SJCRH30 (cell line): Measurements from ENCODE around the gene FAM181A. TPM values are rescaled to one million over a fixed set of nuclear protein-coding genes. Genes with fewer than 3 reads are reported as not detected.

Experiments
- DNase-seq, 2 experiments: peaks; one replicate each; pipeline ENCODE4 v3.0.0-alpha.2; 2015 to 2020
- H3K27ac ChIP-seq: fragments of 250-450 bp; sonication (Bioruptor Pico); 2 replicates; pipeline ENCODE4 v1.5.1; 2020; ENCODE audit warnings: mild to moderate bottlenecking, moderate library complexity
- H3K27me3 ChIP-seq: fragments of 250-450 bp; sonication (Bioruptor Pico); 2 replicates; pipeline ENCODE4 v1.5.1; 2020; ENCODE audit warnings: mild to moderate bottlenecking, moderate library complexity
- H3K36me3 ChIP-seq: fragments of 250-450 bp; sonication (Bioruptor Pico); 2 replicates; pipeline ENCODE4 v1.5.1; 2020; ENCODE audit warnings: mild to moderate bottlenecking, moderate library complexity
- H3K4me1 ChIP-seq: fragments of 250-450 bp; sonication (Bioruptor Pico); 2 replicates; pipeline ENCODE4 v1.5.1; 2020; ENCODE audit warnings: mild to moderate bottlenecking, moderate library complexity
- H3K4me3 ChIP-seq: fragments of 250-450 bp; sonication (Bioruptor Pico); 2 replicates; pipeline ENCODE4 v1.5.1; 2020; ENCODE audit warnings: mild to moderate bottlenecking, moderate library complexity
- H3K9me3 ChIP-seq: fragments of 250-450 bp; sonication (Bioruptor Pico); replicated peaks from 2 replicates; pipeline ENCODE4 v1.5.1; 2020; ENCODE audit warnings: mild to moderate bottlenecking, moderate library complexity
- total RNA-seq: library from RNA; depleted of rRNA; stranded (reverse); fragments of >200 nt; shearing (Covaris generic); gene quantifications from 2 replicates; pipeline ENCODE4 v1.2.3, GENCODE V29; 2014; rRNA removed

The FAM181A gene
- total RNA-seq, result not detected in 2 replicates

DNA sequence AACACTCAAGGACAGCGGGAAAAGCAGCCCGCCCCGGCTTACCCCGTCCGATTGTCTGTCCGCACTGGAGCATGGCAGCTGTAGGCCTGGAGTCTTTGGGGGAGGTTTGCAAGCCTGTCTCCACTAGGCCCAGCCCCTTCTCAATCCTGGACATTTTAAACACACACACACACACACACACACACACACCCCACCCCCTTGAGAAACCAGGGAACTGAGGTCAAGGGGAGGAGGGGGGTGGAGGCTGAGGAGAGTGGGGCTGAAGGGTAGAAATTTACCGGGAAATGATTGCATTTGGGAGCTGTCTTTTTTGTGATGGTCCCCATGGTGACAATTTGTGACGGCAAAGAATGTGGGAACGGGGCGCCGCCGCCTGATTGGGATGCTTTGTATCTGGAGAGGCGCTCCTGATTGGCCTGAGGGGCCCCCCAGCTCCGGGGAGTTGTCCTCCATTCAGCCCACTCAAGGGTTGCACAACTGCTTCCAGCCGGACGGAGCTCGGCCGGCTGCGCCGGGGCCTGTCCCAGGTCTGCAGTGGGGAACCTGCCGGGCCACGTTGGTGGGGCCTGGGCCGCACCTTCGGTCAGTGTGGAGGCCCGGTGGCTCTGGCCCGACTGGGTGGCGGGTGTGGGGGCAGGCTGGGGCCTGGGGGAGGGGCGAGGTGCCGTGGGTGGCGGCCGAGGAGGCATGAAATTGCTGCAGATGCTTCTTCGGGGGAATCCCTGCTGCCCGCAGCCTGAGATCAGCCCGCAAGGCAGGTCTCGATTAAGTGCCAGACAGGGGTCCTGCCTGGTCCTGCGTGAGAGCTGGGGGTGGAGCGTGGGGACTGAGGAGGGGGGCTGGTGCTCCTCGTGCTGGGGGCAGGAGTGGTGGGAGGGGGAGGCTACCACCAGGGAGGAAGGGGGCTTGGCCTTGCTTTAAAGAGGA, at the start of gene FAM181A:
TSS of gene FAM181A (plus strand) at position 472 of the 927 bp plus-strand sequence. CDS start 942 bp downstream, outside the sequence.
- no peak for DNase-seq
- no peaks in the 10 kb centered on the region for H3K4me1 ChIP-seq
- no peaks in the 10 kb centered on the region for H3K36me3 ChIP-seq
- H3K4me3 ChIP-seq, result no peak within 1 kb of the TSS
- H3K9me3 ChIP-seq, result no peaks in the 10 kb centered on the region
- H3K27ac ChIP-seq, result no peak within 1 kb of the TSS
- no peaks in the 10 kb centered on the region for H3K27me3 ChIP-seq

DNA sequence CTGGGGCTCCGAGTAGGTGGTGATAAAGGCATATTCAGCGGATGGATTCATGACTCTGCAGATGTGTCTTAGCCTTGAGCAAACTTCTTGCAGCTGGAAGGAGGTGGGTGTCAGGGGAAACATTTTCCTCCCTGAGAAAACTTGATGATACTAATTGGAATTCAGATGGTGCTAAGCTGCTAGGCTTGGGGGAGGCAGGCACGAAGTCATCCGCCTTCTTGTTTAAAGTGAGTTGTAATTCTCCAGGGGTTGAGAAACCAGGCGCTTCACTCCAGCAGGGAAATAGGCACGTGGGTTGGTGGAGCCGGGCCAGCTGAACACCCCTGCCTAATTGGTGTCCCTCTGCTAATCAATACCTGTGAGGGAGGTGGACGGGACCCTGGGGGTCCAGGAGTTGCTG, 48.9 kb upstream of the FAM181A start:
- no peak for DNase-seq
- H3K27me3 ChIP-seq, result no peaks in the 10 kb centered on the region
- H3K27ac ChIP-seq, result no peak overlapping the region
- H3K36me3 ChIP-seq, result no peaks in the 10 kb centered on the region
- H3K4me1 ChIP-seq, result no peaks in the 10 kb centered on the region
- no peaks in the 10 kb centered on the region for H3K9me3 ChIP-seq
- H3K4me3 ChIP-seq, result no peak overlapping the region

DNA sequence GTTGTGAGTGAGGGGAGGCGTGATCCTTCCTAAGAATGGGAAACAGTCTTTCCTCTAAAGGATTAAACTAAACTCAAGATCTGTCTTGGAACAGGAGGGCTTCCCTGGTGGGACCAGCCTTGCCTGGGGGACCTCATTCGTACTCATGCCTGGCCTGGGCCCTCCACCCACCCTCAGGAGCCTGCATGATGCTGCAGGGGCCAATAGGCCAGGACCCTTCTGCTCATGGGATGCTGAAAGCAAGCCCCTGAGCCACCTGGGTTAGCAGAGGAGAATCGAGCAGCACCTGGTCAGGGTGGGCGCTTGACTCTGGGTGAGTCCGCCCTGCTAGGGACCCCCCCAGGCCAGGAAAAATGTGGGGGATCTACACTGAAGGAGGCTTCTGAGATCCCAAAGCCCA, 48.3 kb upstream of the FAM181A start:
- DNase-seq, result no peak
- Histone ChIP-seq H3K4me1 (no peaks in the 10 kb centered on the region), H3K9me3 (no peaks in the 10 kb centered on the region), H3K27ac (no peak overlapping the region), H3K36me3 (no peaks in the 10 kb centered on the region), H3K27me3 (no peaks in the 10 kb centered on the region), H3K4me3 (no peak overlapping the region)

DNA sequence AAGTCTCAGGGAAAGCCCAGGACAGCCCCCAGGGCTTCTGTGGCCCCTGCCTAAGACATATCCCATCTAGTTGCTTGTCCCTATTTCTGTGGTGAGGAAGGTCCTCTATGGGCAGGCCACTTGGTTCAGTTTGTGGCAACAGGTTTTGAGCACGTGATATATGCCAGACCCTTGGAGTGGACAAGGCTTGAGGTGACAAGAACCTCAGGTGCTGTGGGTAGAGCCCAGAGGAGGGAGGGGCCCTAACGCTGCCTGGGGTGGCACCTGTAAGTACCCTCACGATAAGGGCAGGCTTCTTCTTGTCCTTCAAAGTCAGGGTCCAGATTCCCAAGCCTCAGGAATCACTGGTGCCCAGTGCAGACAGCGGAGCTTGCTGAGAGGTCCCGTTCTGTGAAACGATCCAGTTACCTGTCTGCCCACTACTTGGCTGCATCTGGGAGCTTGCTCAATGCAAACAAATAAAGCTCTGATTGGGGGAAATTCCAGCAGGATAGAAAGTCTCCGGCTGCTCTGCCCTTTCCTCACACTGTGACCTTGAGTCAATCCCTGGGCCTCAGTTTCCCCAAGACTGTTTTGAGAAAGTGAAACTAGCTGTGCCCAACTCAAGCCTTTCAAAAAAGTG, 47.7 kb upstream of the FAM181A start:
- Histone ChIP-seq H3K27me3 (no peaks in the 10 kb centered on the region), H3K4me3 (no peak overlapping the region), H3K9me3 (no peaks in the 10 kb centered on the region), H3K27ac (no peak overlapping the region), H3K4me1 (no peaks in the 10 kb centered on the region), H3K36me3 (no peaks in the 10 kb centered on the region)
- DNase-seq, result no peak

DNA sequence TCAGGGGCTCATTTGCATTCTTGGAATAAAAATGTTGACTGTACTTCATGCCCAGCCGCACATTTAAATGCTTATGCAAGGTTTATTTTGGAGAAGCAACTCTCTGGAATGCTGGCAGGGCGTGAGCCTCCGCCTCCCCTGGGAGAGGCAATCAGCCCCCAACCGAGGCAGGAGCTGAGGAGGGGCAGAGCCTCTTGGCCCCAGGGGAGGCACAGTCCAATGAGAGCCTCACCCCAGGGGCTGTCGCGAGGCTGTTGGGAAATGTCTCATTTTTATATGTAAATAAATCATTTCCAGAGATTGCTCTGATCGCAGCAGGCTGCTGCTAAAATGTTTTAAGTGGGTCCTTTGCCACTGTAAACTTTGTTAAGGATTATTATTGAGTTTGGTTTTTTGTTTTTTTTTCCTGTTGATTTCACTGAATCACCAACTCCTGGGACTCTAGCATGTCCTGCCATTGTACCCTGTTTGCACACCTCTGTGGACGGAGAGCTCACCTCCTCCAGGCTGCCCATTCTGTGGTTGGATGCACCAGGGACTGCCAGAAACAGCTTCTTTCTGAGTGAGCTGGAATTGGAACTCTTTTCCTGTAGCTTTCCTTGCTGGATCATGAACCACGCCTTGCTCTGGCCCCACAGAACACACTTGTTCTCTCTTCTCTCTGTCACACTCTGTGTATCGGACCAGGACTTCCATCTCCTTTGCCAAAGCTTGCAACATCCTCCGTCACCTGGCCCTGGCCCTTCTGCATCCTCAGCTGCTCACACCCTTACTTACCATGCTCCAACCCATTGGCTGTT, 46.9 kb upstream of the FAM181A start:
- no peaks in the 10 kb centered on the region for H3K36me3 ChIP-seq
- H3K9me3 ChIP-seq, result no peaks in the 10 kb centered on the region
- no peaks in the 10 kb centered on the region for H3K27me3 ChIP-seq
- no peak for DNase-seq
- H3K27ac ChIP-seq, result no peak overlapping the region
- H3K4me1 ChIP-seq, result no peaks in the 10 kb centered on the region
- H3K4me3 ChIP-seq, result no peak overlapping the region

DNA sequence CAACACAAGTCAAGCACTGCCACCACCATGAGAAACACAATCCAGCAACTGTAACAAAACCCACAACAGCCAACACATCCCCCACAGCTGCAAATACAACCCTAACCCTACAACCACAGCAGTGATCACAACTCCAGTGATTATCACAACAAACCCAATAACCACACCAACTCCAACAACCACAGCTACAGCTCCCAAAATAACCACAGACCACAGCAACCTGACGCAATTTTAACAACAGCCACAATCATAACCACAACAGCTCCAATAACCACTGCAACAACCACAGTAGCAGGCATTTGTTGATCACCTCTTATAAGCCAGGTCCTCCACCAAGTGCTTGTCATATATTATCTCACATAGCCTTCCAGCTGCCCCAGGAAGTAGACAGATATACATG, 42.2 kb upstream of the FAM181A start:
- Histone ChIP-seq H3K27ac (no peak overlapping the region), H3K4me3 (no peak overlapping the region), H3K27me3 (no peaks in the 10 kb centered on the region), H3K4me1 (no peaks in the 10 kb centered on the region), H3K36me3 (no peaks in the 10 kb centered on the region), H3K9me3 (no peaks in the 10 kb centered on the region)
- DNase-seq, result no peak

DNA sequence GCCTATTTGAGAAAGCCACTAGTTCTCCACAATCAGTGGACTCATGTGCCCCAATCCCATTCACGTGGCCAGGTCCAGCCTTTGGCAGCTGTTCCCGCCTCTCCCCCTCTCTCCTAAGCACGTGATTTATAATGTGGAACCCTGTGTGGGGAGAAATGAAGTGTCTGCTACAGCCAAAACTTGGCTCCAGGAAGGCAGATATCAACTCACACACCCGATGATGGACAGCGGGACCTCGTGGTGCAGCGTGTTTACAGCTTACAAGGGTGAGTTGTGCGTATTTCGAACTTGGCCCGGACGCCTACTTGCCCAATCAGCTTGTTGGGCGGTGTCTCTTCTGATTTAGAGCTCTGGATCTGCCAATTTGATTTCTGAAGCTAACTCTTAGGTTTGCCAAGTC, 38.1 kb upstream of the FAM181A start:
- DNase-seq, result no peak
- H3K27ac ChIP-seq, result no peak overlapping the region
- no peak overlapping the region for H3K4me3 ChIP-seq
- no peaks in the 10 kb centered on the region for H3K36me3 ChIP-seq
- H3K9me3 ChIP-seq, result no peaks in the 10 kb centered on the region
- H3K27me3 ChIP-seq, result no peaks in the 10 kb centered on the region
- H3K4me1 ChIP-seq, result no peaks in the 10 kb centered on the region

DNA sequence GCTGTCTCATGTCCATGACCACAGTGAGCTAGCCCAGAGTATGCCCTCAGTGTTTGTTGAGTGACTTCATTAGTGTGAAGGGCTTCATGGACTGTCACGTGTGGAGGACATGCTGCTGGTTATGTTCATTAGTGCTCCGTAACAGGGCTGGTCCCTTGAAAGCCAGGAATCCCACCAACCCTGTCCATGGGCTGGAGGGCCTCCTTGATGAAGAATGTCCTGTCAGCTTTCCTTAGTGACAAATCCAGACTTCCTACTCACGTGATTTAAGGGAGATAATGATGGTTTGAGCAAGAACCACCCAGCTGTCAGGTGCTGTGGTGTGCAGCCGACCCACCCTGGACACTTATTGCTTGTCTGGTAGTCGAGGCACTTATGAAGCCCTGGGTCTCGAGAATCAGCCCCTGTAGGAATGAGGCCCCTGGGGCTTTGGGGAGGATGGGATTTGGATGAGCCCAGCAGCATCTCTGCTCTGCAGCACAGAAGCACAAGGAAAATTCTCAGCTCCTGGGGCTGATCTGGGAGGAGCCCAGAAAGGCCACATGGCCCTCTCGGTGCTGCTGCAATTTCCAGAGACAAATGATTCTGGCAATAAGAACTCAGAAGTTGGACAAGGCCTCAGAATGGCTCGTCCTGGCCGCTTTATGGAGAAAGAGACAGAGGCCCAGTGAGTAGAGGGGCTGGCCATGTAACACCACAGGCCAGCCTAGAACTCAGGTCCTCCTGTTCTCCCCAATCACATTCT, 37.2 kb upstream of the FAM181A start:
- Histone ChIP-seq H3K27me3 (no peaks in the 10 kb centered on the region), H3K36me3 (no peaks in the 10 kb centered on the region), H3K4me1 (no peaks in the 10 kb centered on the region), H3K27ac (no peak overlapping the region), H3K4me3 (no peak overlapping the region), H3K9me3 (no peaks in the 10 kb centered on the region)
- DNase-seq, result no peak

DNA sequence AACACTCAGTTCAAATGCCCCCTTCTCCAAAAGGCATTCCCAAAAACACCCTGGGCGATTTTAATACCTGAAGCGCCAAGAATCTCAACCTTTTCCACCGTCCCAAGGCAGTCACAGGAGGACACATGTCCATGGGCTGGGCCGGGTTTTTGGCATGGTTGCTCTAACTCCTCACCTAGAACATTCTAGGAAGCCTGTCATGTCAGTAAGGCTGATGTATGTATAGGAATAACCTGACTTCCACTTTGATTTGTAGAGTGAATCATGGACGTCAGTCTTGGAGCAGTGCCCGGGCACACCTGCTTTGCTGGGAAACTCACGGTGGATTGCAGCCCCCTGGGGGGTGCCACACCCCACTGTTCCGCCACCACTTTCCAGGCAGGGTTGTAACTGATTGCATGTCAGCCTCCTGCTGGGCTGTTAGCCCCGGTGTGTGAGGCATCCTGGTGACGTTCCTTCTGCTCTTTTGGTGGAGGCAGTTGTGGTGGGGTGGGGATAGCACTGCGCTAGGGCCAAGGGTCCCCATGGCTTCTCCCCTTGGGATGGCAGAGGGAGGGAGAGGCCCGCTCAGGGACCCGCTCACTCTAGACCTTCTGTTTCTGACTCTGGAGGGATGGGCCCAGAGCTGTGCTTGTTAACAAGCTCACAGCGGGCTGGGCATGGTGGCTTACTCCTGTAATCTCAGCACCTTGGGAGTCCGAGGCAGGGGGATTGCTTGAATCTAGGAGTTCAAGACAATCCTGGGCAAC, 35.2 kb upstream of the FAM181A start:
- Histone ChIP-seq H3K27ac (no peak overlapping the region), H3K4me3 (no peak overlapping the region), H3K4me1 (no peaks in the 10 kb centered on the region), H3K36me3 (no peaks in the 10 kb centered on the region), H3K27me3 (no peaks in the 10 kb centered on the region), H3K9me3 (no peaks in the 10 kb centered on the region)
- no peak for DNase-seq

DNA sequence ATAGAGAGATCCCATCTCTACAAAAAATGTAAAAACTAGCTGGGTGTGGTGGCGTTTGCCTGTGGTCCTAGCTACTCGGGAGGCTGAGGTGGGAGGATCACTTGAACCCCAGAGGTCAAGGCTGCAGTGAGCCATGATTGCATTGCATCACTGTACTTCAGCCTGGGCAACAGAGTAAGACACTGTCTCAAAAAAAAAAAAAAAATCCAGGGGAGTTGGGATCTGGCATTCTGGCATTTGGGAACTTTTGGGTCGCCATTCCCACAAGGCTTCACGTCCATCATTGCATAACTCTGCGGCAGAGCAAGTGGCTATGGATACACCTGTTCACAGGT, 34.7 kb upstream of the FAM181A start:
- Histone ChIP-seq H3K4me3 (no peak overlapping the region), H3K9me3 (no peaks in the 10 kb centered on the region), H3K36me3 (no peaks in the 10 kb centered on the region), H3K4me1 (no peaks in the 10 kb centered on the region), H3K27me3 (no peaks in the 10 kb centered on the region), H3K27ac (no peak overlapping the region)
- no peak for DNase-seq

DNA sequence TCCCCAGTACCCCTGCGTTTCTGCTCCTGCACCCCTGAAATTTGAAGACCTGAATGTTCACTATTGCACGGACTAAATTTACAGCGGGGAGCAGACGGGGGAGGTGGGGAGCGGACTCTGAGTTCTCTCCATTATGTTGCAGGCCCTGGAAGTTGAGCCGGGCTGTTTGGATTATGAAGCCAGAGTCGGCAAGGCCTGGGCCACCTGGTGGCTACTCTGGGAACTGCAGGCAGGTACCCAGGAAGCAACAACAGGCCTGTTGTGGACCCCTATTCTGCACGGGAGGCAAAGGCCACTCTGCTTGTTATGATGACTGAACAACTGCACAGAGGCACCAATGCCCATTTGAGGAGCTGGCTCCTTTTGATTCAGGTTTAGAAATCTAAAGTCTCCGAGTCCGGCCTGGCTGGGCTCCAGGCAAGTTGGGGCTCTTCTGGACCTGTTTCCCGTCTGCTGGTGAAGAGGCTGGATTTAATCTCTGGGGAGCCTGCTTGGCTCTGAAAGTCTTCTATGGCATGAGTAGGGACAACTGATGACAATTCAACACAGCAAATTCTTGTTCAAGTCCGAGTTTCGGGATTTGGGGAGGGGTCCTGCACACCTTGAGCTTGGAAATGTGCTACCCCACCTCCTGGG, 34.1 kb upstream of the FAM181A start:
- no peaks in the 10 kb centered on the region for H3K27me3 ChIP-seq
- DNase-seq, result peak; percentile 58 to 74
- H3K36me3 ChIP-seq, result no peaks in the 10 kb centered on the region
- no peak overlapping the region for H3K4me3 ChIP-seq
- no peaks in the 10 kb centered on the region for H3K4me1 ChIP-seq
- no peaks in the 10 kb centered on the region for H3K9me3 ChIP-seq
- no peak overlapping the region for H3K27ac ChIP-seq

DNA sequence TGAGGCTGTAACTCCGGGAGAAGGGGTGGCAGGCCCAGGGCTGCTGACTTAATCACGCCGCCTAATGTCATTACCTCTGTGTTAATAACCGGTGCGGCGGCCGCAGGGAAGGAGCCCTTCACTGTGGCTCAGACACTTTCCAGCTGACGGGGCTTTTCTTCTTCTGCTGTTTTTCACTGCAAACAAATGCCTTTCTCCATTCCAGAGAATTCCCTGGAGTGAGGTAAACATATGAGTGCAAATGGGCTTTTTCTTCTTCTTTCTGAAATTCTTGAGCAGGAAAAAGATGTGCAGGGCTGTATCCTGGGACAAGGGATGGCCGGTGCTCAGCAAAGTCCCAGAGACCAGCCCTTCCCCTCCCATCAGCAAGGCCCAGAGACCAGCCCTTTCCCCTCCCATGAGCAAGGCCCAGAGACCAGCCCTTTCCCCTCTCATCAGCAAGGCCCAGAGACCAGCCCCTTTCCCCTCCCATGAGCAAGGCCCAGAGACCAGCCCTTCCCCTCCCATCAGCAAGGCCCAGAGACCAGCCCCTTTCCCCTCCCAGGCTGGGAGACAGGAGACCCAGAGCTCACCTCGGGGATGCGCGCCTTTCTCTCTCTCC, 33.4 kb upstream of the FAM181A start:
- Histone ChIP-seq H3K4me3 (no peak overlapping the region), H3K27me3 (no peaks in the 10 kb centered on the region), H3K4me1 (no peaks in the 10 kb centered on the region), H3K36me3 (no peaks in the 10 kb centered on the region), H3K9me3 (no peaks in the 10 kb centered on the region), H3K27ac (no peak overlapping the region)
- DNase-seq, result no peak

DNA sequence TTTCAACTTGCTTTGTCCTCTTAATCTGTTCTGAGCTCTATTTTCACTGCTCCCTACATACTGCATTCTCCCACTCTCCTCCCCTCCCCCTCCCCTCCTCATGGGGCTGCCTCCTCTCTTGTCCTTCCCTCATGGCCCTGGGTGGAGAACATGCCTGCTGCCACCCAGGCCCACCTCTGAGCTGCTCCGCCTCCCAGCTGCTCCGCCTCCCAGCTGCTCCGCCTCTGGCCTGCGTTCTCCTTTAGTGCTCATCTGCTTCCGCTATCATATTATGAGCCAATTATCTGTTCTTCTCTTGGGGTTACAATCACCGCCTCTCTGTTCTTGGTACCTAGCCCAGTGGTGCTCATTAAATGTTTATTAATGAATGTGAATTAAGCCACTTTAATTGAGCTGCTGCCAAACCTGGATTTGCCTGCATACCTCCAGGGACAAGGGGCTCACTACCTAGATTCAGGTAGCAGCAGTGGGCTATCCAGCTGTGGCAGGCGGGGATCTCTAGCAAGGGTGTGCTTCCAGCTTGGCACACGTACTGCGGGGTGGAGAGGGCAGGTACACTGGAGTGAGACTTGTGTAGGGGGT, 32.0 kb upstream of the FAM181A start:
- H3K36me3 ChIP-seq, result no peaks in the 10 kb centered on the region
- H3K27ac ChIP-seq, result no peak overlapping the region
- H3K9me3 ChIP-seq, result no peaks in the 10 kb centered on the region
- no peaks in the 10 kb centered on the region for H3K4me1 ChIP-seq
- DNase-seq, result no peak
- H3K27me3 ChIP-seq, result no peaks in the 10 kb centered on the region
- no peak overlapping the region for H3K4me3 ChIP-seq
